ENCODE measurements around the gene LRMDA.

DNA sequence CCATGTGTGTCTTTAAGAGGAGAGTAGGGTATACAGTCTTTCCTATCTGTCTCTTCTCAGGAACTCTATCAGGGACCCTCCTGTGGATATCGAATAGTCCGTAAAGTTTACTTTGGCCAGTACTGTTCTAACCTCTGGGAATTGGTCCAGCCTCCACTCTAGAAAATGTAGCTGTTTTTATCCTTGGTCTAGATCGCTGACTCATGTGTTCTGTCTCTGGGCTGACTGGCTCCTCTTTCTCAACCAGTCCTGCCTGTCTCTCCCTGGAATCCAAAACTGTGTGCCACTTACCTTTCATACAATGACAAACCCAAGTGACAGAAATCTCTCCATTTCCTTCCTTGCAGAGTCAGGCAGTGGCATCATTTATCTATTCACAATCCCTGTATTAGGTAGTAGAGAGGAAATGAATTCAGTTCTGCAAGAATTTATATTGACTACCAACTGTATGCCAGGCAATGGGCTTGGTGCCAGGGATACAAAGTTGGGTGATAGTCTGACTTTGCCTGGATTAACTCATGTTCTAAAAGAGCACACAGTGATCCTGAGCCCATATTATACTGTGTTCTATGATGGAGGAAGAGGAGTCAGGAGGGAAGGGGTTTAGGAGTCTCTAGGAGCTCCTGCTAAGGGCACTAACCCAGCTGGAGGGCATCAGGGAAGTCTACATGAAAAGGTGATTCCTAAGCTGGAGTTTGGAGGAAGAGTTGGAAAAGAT lies 232.7 kb downstream of the LRMDA start:
- TF ChIP-seq, protein P1, sequence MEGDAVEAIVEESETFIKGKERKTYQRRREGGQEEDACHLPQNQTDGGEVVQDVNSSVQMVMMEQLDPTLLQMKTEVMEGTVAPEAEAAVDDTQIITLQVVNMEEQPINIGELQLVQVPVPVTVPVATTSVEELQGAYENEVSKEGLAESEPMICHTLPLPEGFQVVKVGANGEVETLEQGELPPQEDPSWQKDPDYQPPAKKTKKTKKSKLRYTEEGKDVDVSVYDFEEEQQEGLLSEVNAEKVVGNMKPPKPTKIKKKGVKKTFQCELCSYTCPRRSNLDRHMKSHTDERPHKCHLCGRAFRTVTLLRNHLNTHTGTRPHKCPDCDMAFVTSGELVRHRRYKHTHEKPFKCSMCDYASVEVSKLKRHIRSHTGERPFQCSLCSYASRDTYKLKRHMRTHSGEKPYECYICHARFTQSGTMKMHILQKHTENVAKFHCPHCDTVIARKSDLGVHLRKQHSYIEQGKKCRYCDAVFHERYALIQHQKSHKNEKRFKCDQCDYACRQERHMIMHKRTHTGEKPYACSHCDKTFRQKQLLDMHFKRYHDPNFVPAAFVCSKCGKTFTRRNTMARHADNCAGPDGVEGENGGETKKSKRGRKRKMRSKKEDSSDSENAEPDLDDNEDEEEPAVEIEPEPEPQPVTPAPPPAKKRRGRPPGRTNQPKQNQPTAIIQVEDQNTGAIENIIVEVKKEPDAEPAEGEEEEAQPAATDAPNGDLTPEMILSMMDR (IDR thresholded peaks at IDR 0.05): no peak
- TF ChIP-seq POLR2A (IDR thresholded peaks at IDR 0.05): no peak

Measured in body of pancreas (tissue), 4 donors.